ENCODE results near the gene SLC25A36.
"Not testable (repeated sequence)": the region's sequence is repeated elsewhere in the genome, so short reads cannot be mapped to it uniquely, and the experiment has no call there.

Gene SLC25A36

GRCh38 chr3:140942221-140943104 lies 827 bp downstream of the SLC25A36 start:
- Histone ChIP-seq H3K4me1 (peaks cover 0 to 48% (median 22%) of the 10 kb centered on the region in 4 donors), H3K4me3 (peak overlapping the region; percentile 90 to 91), H3K36me3 (no peaks in the 10 kb centered on the region), H3K27ac (peak overlapping the region; percentile 97 to 99), H3K9me3 (no peaks in the 10 kb centered on the region), H3K27me3 (no peaks in the 10 kb centered on the region)
- TF ChIP-seq, protein P1, sequence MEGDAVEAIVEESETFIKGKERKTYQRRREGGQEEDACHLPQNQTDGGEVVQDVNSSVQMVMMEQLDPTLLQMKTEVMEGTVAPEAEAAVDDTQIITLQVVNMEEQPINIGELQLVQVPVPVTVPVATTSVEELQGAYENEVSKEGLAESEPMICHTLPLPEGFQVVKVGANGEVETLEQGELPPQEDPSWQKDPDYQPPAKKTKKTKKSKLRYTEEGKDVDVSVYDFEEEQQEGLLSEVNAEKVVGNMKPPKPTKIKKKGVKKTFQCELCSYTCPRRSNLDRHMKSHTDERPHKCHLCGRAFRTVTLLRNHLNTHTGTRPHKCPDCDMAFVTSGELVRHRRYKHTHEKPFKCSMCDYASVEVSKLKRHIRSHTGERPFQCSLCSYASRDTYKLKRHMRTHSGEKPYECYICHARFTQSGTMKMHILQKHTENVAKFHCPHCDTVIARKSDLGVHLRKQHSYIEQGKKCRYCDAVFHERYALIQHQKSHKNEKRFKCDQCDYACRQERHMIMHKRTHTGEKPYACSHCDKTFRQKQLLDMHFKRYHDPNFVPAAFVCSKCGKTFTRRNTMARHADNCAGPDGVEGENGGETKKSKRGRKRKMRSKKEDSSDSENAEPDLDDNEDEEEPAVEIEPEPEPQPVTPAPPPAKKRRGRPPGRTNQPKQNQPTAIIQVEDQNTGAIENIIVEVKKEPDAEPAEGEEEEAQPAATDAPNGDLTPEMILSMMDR (IDR thresholded peaks at IDR 0.05), result no peak
- DNase-seq, result peak; percentile 50 to 76
- intact Hi-C loops (cut with DNase I; ENCODE audit: low total_unique reads), result loop anchor here (10.0 kb wide), 1 partner anchor 352 kb away; no protein-coding TSS in a partner anchor

GRCh38 chr3:140943781-140944552 lies 2.3 kb downstream of the SLC25A36 start:
- Histone ChIP-seq H3K27me3 (no peaks in the 10 kb centered on the region), H3K36me3 (no peaks in the 10 kb centered on the region), H3K4me3 (peak overlapping the region; percentile 90 to 91), H3K9me3 (no peaks in the 10 kb centered on the region), H3K27ac (peak overlapping the region; percentile 97 to 99), H3K4me1 (peaks cover 0 to 53% (median 25%) of the 10 kb centered on the region in 4 donors)
- intact Hi-C loops (cut with DNase I; ENCODE audit: low total_unique reads), result loop anchor here (10.0 kb wide), 1 partner anchor 351 kb away; no protein-coding TSS in a partner anchor
- no peak for DNase-seq
- TF ChIP-seq, protein P1 (IDR thresholded peaks at IDR 0.05), result no peak

- intact Hi-C loops (cut with DNase I; ENCODE audit: low total_unique reads), result loop anchor here (10.0 kb wide), 1 partner anchor 346 kb away; no protein-coding TSS in a partner anchor
- H3K27me3 ChIP-seq, result no peaks in the 10 kb centered on the region
- H3K9me3 ChIP-seq, result no peaks in the 10 kb centered on the region
- H3K4me3 ChIP-seq, result no peak overlapping the region
- peaks cover 0 to 75% (median 29%) of the 10 kb centered on the region in 4 donors for H3K4me1 ChIP-seq
- no peak for DNase-seq
- H3K36me3 ChIP-seq, result no peaks in the 10 kb centered on the region
- TF ChIP-seq, protein P1 (IDR thresholded peaks at IDR 0.05), result no peak
- H3K27ac ChIP-seq, result no peak overlapping the region
These were observed 7.0 kb downstream of the SLC25A36 start for GRCh38 chr3:140948460-140949249.

GRCh38 chr3:140950144-140950543 lies 8.5 kb downstream of the SLC25A36 start:
- DNase-seq, result no peak
- Histone ChIP-seq H3K27ac (no peak overlapping the region), H3K9me3 (no peaks in the 10 kb centered on the region), H3K4me1 (peaks cover 0 to 71% (median 19%) of the 10 kb centered on the region in 4 donors), H3K36me3 (no peaks in the 10 kb centered on the region), H3K27me3 (no peaks in the 10 kb centered on the region), H3K4me3 (no peak overlapping the region)
- intact Hi-C loops (cut with DNase I; ENCODE audit: low total_unique reads), result no loop called here
- TF ChIP-seq, protein P1 (IDR thresholded peaks at IDR 0.05), result no peak

GRCh38 chr3:140950863-140951262 lies 9.2 kb downstream of the SLC25A36 start:
- TF ChIP-seq, protein P1 (IDR thresholded peaks at IDR 0.05), result no peak
- intact Hi-C loops (cut with DNase I; ENCODE audit: low total_unique reads), result no loop called here
- Histone ChIP-seq H3K4me3 (no peak overlapping the region), H3K27ac (no peak overlapping the region), H3K9me3 (no peaks in the 10 kb centered on the region), H3K27me3 (no peaks in the 10 kb centered on the region), H3K36me3 (no peaks in the 10 kb centered on the region), H3K4me1 (peaks cover 0 to 71% (median 18%) of the 10 kb centered on the region in 4 donors)
- no peak for DNase-seq

DNA sequence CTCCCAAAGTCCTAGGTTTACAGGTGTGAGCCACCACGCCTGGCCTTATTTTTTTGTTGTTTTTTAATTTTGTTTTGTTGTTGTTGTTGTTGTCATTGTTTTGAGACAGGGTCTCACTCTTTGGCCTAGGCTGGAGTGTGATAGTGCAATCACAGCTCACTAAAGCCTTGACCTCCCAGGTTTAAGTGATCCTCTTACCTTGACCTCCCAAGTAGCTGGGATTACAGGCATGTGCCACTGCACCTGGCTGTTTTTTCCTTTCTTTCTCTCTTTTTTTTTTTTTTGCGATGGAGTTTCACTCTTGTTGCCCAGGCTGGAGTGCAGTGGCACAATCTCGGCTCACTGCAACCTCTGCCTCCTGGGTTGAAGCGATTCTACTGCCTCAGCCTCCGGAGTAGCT lies 10.1 kb downstream of the SLC25A36 start:
- H3K27ac ChIP-seq; intact Hi-C loops (cut with DNase I; ENCODE audit: low total_unique reads); H3K36me3 ChIP-seq; H3K4me3 ChIP-seq; H3K9me3 ChIP-seq; H3K27me3 ChIP-seq; DNase-seq: not testable (repeated sequence)
- H3K4me1 ChIP-seq, result peaks cover 0 to 68% (median 16%) of the 10 kb centered on the region in 4 donors

All from tibial artery (tissue), 4 donors.